Endothelial cell (in vitro differentiated cells): Measurements from ENCODE around the gene PATJ. TPM values are rescaled to one million over a fixed set of nuclear protein-coding genes. Genes with fewer than 3 reads are reported as not detected.

Experiments used
- DNase-seq: peaks from one replicate; pipeline ENCODE4 v3.0.0; 2021; ENCODE audit warnings: low spot score
- H3K27ac Mint-ChIP-seq: one replicate; pipeline ENCODE4 v1.8.0; 2021; ENCODE audit warnings: mixed read lengths, inconsistent platforms; ENCODE audit not compliant: unreplicated experiment
- H3K27me3 Mint-ChIP-seq: one replicate; pipeline ENCODE4 v1.8.0; 2021; ENCODE audit warnings: mild to moderate bottlenecking, moderate library complexity, mixed read lengths, inconsistent platforms; ENCODE audit not compliant: unreplicated experiment
- H3K36me3 Mint-ChIP-seq: one replicate; pipeline ENCODE4 v1.8.0; 2021; ENCODE audit warnings: mild to moderate bottlenecking, low read depth, mixed read lengths, inconsistent platforms; ENCODE audit not compliant: unreplicated experiment
- H3K4me1 Mint-ChIP-seq: one replicate; pipeline ENCODE4 v1.8.0; 2021; ENCODE audit warnings: mild to moderate bottlenecking, mixed read lengths, inconsistent platforms; ENCODE audit not compliant: unreplicated experiment
- H3K4me3 Mint-ChIP-seq: one replicate; pipeline ENCODE4 v1.8.0; 2021; ENCODE audit warnings: mild to moderate bottlenecking, mixed read lengths, inconsistent platforms; ENCODE audit not compliant: unreplicated experiment
- H3K9me3 Mint-ChIP-seq: one replicate; pipeline ENCODE4 v1.8.0; 2021; ENCODE audit warnings: mixed read lengths, inconsistent platforms; ENCODE audit not compliant: unreplicated experiment
- CTCF ChIP-seq: fragments of 200-600 bp; sonication (generic); IDR thresholded peaks from one replicate; pipeline ENCODE4 v1.5.0; 2021; ENCODE audit warnings: antibody characterized with exemption; ENCODE audit not compliant: unreplicated experiment
- total RNA-seq: library from RNA; stranded (reverse); fragmentation: NEBNext Ultra II Directional; extraction: Animal tissue kit (Norgen Biotek cat#: 25700); gene quantifications from one replicate; pipeline ENCODE4 v1.2.1, GENCODE V29; 2021; ENCODE audit not compliant: unreplicated experiment

The PATJ gene
- total RNA-seq, 1 donor from 2014 or later: 13.9 TPM

- H3K4me1 Mint-ChIP-seq: peaks cover 10% of the 10 kb centered on the region
Observed at GRCh38 chr1:62037274-62037673, 295.0 kb downstream of the PATJ start.

GRCh38 chr1:62038594-62039284, 296.5 kb downstream of the PATJ start:
- Mint-ChIP-seq H3K9me3 (no peaks in the 10 kb centered on the region), H3K27me3 (no peaks in the 10 kb centered on the region), H3K27ac (no peak overlapping the region), H3K36me3 (no peaks in the 10 kb centered on the region), H3K4me1 (peaks cover 3% of the 10 kb centered on the region), H3K4me3 (no peak overlapping the region)
- TF ChIP-seq CTCF: peak; percentile 30
- no peak for DNase-seq

More at GRCh38 chr1:62037274-62037673, 295.0 kb downstream of the PATJ start:
- no peaks in the 10 kb centered on the region for H3K9me3 Mint-ChIP-seq
- H3K27me3 Mint-ChIP-seq: no peaks in the 10 kb centered on the region
- no peak overlapping the region for H3K27ac Mint-ChIP-seq
- no peaks in the 10 kb centered on the region for H3K36me3 Mint-ChIP-seq
- H3K4me3 Mint-ChIP-seq: no peak overlapping the region
- no peak for TF ChIP-seq CTCF
- no peak for DNase-seq

- Mint-ChIP-seq H3K27ac (no peak overlapping the region), H3K36me3 (no peaks in the 10 kb centered on the region), H3K4me1 (peaks cover 3% of the 10 kb centered on the region), H3K9me3 (no peaks in the 10 kb centered on the region), H3K27me3 (no peaks in the 10 kb centered on the region), H3K4me3 (no peak overlapping the region)
- DNase-seq: no peak
- TF ChIP-seq CTCF: no peak
Observed at GRCh38 chr1:62040450-62040849, 298.2 kb downstream of the PATJ start.

DNA sequence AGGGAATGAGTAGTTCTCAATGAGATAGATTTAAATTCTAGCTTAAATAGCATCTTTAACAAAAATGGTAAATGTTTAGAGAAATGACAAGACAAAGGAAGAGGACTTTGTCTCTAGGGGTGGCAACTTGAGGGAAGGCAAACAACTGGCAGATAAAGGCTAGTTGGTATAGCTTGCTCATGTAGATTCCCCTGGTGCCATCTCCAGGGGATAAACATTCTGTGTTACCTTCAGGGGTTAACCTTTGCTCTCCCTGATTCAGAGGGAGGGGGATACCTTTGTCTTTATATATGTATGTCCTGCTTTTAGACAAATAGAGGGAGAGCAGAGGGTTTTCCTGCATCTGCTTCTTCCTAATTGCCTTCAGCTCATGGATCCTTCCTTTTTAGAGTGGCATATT, 298.7 kb downstream of the PATJ start:
- TF ChIP-seq CTCF: no peak
- no peak overlapping the region for H3K27ac Mint-ChIP-seq
- no peaks in the 10 kb centered on the region for H3K36me3 Mint-ChIP-seq
- H3K4me3 Mint-ChIP-seq: no peak overlapping the region
- no peak for DNase-seq
- peaks cover 8% of the 10 kb centered on the region for H3K4me1 Mint-ChIP-seq
- no peaks in the 10 kb centered on the region for H3K9me3 Mint-ChIP-seq
- no peaks in the 10 kb centered on the region for H3K27me3 Mint-ChIP-seq

- no peak for DNase-seq
- H3K27me3 Mint-ChIP-seq: no peaks in the 10 kb centered on the region
- H3K36me3 Mint-ChIP-seq: no peaks in the 10 kb centered on the region
- no peaks in the 10 kb centered on the region for H3K9me3 Mint-ChIP-seq
- TF ChIP-seq CTCF: no peak
- no peak overlapping the region for H3K4me3 Mint-ChIP-seq
- no peak overlapping the region for H3K27ac Mint-ChIP-seq
- peaks cover 15% of the 10 kb centered on the region for H3K4me1 Mint-ChIP-seq
Observed at GRCh38 chr1:62043154-62043553, 300.9 kb downstream of the PATJ start.
